HG03460 (cell line): ENCODE measurements around the gene DOCK1.
"Not testable (repeated sequence)": the region's sequence is repeated elsewhere in the genome, so short reads cannot be mapped to it uniquely, and the experiment has no call there.

Experiments used
- ATAC-seq: cut with Tn5 transposase; IDR thresholded peaks from one replicate; pipeline ENCODE4 v1.9.1; 2021; ENCODE audit not compliant: unreplicated experiment

DOCK1 gene

GRCh38 chr10:126902157-126902556 is 3.1 kb upstream of the DOCK1 start:
- ATAC-seq = no peak

GRCh38 chr10:126903656-126904360 is 1.4 kb upstream of the DOCK1 start:
- no peak for ATAC-seq

GRCh38 chr10:126904516-126904817 is 761 bp upstream of the DOCK1 start:
- no peak for ATAC-seq

GRCh38 chr10:126905776-126906703 is 812 bp downstream of the DOCK1 start:
- no peak for ATAC-seq

DNA sequence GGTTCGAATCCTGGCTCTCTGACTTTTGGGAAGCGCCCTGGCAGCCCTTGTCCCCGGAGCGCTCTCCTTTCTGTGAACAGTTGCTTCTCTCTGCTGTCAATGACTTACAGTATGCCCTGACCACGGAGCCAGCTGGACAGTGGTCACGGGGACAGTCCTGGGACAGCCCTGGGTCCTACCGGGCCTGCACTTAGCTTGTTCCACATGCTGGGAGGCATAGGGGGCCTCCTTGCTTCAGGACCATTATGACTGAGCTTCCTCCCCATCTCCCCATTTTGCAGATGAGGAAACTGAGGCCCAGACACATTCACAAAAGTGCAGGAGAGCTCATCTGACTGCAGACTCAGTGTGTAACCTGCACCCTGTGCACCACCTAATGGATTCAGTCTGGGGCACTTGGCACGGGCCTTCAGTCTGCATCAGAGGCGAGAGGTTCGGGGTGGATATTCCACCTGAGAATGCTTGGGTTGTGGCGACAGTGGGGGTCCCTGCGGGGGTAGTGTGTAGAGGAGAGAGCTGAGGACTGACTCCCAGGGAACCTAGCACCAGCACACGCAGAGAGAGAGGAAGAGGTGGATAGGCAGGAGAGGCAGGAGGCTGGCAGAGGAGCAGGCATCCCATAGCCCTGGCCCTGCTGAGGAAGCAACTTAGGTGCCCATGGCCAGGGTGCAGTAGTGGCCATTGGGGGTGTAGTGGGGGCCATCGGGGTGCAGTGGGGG is 1.6 kb downstream of the DOCK1 start:
- ATAC-seq = no peak

GRCh38 chr10:126907423-126907970 is 2.3 kb downstream of the DOCK1 start:
- no peak for ATAC-seq

GRCh38 chr10:126908225-126908624 is 3.0 kb downstream of the DOCK1 start:
- ATAC-seq = no peak

- no peak for ATAC-seq
These were observed 3.5 kb downstream of the DOCK1 start for GRCh38 chr10:126908729-126909128.

GRCh38 chr10:126909147-126909546 is 3.9 kb downstream of the DOCK1 start:
- no peak for ATAC-seq

- no peak for ATAC-seq
These were observed 5.0 kb downstream of the DOCK1 start for GRCh38 chr10:126910196-126910595.

DNA sequence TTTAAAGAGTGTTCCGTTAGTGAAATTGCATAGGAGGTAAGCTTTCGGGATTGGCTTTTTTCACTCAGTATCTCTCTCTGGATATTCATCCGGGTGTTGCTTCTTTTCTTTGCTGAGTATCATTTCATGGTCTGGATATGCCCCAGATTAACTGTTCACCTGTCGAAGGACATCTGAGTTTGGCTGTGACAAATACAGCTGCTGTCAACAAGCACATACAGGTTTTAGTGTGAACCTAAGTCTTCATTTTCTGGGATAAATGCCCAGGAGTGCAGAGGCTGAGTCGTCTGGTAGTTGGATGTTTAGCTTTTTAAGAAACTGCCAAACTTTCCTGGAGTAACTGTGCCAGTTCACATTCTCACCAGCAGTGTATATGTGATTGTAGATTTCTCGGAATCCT is 5.6 kb downstream of the DOCK1 start:
- ATAC-seq = no peak

DNA sequence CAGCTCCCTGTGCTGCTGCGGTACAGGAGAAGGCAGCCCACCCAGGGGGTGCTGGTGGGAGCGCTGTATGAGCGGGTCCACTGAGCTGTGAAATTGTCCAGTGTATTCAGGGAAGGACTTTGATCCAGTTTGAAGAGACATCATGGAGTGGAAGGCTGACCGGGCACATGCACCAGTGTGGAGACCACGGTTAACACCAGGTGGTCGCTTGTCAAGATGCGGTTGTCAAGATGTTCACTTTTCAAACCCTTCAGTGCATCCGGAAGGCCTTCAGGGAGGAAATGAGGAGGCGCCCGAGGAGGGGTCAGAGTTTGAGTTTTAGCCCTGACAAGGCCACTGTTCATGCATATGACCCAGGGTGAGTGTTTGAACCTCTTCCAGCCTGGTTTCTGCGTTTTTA is 6.1 kb downstream of the DOCK1 start:
- ATAC-seq = no peak

- no peak for ATAC-seq
These were observed 8.1 kb downstream of the DOCK1 start for GRCh38 chr10:126913316-126913715.

DNA sequence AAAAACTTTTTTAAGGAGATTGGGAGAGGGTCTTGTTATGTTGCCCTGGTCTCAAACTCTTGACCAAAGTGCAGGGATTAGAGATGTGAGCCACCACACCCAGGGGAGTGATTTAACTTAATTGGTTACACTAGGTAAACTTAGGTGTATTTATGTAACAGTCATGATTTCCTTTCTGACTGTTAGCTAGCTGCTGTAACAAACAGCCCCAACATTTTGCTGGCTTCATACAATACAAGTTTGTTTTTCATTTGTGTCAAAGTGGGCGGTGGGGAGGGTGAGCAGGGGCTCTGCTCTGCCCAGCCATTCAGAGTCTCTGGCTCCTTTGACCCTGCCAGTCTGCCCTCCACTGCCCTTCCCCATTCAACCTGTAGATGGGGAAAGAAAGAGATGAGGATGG is 9.3 kb downstream of the DOCK1 start:
- ATAC-seq = no peak

DNA sequence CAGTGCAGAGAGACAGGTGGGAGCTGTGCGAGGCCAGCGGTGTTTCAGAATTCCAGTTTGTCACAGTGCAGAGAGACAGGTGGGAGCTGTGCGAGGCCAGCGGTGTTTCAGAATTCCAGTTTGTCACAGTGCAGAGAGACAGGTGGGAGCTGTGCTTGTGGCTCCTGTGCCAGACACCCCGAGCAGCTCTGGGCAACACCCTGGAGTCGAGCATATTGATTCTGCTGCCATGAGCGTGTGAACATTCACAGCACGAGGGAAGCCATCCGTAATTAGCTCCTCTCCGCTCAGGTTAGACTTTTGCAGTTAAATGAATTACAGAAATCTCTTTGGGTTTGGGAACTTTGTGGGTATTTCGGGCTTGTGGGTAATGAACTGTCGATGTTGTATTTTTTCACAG is 11.7 kb downstream of the DOCK1 start:
- not testable (repeated sequence) for ATAC-seq

DNA sequence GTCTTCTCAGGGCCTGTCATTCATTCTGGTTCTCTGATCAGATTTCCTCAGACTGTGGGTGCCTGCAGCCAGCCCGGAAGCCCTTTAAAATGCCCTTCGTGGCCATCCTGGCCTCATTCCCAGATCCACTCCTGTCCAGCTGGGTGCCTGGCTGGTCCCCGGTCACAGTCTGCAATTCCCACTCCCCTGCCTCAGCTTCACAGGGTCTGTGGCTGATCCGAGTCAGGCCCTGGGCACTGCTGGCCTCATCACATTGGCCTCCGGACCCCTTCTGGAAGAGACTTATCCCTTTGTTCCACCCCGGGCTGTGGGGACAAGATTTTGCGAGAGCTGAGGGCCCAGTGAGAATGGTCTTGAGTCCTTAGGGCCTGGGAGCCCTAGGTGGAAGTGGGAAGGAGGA is 12.1 kb downstream of the DOCK1 start:
- no peak for ATAC-seq

GRCh38 chr10:126917975-126918908 is 13.0 kb downstream of the DOCK1 start:
- no peak for ATAC-seq

GRCh38 chr10:126919426-126919825 is 14.2 kb downstream of the DOCK1 start:
- ATAC-seq = no peak

DNA sequence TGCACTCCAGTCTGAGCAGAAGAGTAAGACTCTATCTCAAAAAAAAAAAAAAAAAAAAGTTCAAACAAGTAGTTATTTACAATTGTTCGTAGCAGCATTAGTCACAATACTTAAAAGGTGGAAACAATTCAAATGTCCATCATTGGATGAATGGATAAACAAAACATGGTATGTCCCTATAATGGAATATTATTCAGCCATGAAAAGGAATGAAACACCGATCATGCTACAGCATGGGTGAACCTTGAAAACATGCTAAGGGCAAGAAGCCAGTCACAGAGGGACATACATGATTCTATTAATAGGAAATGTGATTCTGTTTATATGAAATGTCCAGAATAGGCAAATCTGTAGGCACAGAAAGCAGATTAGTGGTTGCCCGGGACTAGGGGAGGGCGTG is 15.9 kb downstream of the DOCK1 start:
- no peak for ATAC-seq

DNA sequence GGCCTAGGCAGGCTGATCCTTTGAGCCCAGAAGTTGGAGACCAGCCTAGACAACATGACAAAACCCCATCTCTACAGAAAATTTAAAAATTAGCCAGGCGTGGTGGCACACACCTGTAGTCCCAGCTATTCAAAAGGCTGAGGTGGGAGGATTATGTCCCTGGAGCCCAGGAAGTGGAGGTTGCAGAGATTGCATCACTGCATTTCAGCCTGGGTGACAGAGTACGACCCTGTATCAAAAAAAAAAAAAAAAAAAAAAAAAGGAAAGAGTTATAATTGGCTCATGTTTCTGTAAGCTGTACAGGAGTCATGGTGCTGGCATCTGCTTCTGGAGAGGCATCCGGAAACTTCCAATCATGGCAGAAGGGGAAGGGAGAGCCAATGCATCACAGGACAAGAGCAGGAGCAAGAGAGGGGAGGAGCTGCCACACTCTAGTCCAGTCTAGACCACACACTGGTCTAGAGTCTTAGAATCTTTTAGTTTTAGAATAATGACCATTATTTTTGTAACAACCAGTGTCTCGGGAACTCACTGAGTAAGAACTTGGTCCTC is 16.8 kb downstream of the DOCK1 start:
- no peak for ATAC-seq
